ENCODE measurements around the gene NLRC3.

The NLRC3 gene

DNA sequence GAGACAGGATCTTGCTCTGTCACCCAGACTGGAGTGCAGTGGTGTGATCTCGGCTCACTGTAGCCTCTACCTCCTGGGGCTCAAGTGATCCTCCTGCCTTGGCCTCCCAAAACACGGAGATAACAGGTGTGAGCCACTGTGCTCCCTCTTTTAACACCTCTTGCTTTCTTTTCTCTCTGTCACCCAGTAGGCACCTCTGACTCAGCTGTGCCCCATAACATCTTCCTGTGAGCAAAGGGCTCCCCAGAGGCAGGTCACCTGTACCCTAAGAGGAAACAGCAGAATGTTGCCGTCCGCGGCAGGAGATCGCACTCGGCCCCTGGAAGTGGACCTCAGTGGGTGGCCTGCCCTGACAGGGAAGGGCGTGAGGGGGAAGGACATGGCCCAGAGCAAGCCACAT is 918 bp upstream of the NLRC3 start:
- peak; percentile 35 to 57 for DNase-seq

DNA sequence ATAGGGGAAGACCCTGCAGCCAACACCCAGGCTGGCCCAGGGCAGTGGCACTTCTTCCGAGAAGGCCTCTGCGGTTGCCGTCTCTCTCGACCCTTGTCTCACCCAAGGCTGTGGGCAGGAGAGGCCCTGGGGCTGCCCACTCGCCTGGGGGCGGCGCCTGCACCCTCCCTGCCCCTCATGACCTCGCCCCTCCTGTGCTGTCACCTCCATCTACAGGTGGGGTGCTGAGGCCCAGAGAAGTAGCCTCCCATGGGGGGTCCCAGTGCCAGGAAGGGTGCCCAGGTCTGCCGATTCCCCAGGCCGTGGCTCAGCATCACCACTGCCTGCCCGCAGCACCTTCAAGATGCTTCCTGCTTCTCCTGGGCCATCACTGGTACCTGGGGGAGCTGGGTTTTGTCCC is 992 bp downstream of the NLRC3 start:
- DNase-seq: no peak

DNA sequence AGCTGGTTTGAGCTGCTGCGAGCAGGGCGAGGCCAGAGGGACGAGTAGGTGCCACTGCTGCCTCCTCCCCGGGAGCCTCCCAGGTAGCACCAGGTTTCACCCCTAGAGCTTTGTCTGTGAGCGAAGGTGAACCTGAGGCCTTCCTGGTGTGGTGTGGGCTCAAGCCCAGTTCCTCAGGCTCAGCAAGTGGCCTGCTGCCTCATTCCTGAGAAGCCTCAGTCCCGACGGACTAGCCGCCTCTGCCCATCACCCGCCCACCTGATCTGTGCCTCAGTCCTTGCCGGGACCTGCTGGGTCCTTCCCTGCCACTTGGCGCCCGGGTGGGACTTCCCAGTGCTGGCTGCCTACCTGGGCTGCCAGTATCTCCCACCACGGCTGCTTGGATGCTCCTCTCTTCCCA is 1.7 kb downstream of the NLRC3 start:
- DNase-seq: no peak

DNA sequence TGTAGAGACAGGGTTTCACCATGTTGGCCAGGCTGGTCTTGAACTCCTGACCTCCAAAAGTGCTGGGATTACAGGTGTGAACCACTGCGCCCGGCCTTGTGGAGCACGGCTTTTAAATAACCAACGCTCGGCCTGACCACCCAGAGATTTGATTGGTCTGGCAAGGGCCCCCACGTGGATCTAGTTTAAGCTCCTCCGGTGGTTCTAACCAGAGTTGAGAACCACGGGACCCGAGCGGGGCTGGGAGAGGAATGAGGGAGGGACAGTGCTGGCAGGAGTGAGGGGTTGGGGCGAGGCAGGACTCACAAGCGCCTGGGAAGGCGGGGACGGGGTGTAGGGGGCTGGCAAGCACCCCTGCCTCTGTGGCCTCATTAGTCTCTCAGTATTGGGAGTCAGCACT is 3.0 kb downstream of the NLRC3 start:
- no peak for DNase-seq

GRCh38 chr16:3573146-3573815 is 3.9 kb downstream of the NLRC3 start:
- no peak for DNase-seq

GRCh38 chr16:3570420-3571062 is 6.7 kb downstream of the NLRC3 start:
- no peak for DNase-seq

- no peak for DNase-seq
These were observed 7.4 kb downstream of the NLRC3 start for GRCh38 chr16:3569851-3570250.

DNA sequence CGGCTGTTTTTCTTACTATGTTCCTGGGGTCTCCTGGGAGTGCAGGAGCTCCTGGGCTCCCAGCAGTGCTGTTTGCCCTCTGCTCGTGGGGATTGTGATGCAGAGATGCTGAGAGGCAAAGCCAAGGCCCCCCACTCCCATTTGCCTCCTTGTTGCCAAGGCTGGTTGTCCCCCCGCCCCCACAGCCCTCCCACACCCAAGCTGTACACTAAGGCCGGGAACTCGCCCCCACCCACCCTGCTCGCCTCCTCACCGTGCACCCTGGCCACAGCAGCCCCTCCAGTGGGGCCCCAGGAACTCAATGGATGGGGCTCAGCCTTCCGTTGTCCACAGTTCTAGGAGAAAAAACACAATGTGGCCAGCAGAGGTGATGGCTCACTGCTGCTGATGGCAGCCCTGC is 10.2 kb downstream of the NLRC3 start:
- no peak for DNase-seq

DNA sequence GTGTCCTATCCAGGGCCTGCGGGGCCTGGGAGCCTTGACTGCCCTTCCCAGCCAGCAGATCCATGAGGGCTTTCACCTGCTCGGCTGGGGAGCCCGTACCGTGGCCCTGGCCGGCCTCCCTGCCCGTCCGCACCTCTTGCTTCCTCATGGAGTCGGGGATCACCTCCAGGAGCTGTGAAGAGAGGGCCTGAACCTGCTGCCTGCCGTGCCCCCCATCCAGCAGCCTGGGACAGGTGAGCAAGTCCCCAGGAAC is 12.4 kb downstream of the NLRC3 start:
- DNase-seq: no peak

DNA sequence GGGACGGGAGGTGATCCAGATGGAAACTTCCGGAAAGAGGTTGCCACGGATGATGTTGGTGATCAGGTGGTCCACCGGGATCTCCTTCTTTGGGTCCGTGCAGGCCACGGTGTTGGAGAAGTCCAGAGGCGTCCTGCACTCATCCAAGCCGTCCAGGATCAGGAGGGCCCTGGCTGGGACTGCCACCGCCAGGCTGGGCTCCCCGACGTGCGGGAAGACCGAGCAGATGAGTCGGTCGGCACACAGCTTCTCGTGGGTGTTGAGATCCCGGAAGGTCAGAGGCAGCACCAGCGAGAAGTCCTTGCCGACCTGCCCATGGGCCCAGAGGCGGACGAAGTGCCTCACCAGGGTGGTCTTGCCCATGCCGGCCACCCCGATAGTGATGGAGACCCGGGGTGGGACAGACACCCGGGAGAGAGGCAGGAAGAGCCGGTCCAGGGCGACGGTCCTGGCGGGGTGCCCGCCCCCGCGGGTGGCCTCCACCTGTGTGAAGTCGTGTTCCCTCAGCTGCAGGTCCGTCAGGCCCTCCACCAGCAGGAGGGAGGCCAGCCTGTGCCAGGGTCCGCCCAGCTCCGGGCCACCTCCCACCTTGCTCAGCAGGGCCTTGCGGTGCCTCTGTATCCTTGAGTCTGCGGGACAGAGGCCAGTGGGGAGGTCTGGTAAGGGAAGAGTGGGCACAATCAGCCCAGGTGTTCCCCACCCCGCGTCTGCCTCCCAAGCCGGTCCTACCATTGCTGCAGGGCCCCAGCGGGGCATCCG is 12.9 kb downstream of the NLRC3 start:
- DNase-seq: no peak

GRCh38 chr16:3562914-3563480 is 14.2 kb downstream of the NLRC3 start:
- no peak for DNase-seq

DNA sequence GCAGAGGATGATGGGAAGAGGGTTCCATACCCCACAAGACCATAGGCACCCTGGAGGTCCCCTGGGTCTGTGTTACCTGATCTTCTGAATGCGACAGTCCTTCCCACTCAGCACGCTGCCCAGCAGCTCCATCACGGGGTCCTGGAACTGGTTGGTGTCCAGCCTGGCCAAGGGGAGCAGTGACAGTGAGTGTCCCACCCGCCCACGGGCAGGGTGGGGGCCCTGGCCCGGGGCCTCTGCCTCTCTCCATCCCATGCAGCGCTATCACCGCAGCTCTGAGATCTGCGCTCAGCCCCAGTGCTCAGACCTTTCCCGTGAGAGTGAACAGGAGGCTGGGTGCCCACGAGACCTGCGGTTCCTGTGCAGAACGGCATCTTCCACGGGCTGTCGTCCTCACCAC is 15.6 kb downstream of the NLRC3 start:
- DNase-seq: no peak

DNA sequence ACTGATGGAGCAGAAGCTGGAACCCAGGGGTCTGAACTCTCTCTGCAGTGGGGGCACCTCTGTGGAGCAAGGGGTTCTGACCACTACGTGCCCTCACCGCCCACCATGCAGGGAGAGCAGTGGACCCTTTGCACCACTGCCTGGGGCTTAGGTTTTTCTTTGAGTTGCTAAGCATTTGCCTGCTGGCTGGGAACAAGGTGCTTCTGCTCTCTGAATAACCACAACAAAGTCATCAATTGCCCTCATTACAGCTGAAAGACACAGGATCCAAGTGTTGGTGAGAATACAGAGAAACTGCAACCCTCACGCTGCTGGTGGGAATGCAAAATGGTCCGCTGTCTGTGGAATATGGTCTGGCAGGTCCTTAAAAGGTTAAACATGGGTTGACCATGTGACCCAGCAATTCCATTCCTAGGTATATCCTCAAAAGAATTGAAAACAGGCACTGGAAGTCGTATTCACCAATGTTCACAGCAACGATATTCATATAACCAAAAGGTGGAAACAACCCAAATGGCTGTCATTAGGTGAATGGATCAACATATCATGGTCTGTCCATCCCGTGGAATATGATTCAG is 22.8 kb downstream of the NLRC3 start:
- DNase-seq: no peak

DNA sequence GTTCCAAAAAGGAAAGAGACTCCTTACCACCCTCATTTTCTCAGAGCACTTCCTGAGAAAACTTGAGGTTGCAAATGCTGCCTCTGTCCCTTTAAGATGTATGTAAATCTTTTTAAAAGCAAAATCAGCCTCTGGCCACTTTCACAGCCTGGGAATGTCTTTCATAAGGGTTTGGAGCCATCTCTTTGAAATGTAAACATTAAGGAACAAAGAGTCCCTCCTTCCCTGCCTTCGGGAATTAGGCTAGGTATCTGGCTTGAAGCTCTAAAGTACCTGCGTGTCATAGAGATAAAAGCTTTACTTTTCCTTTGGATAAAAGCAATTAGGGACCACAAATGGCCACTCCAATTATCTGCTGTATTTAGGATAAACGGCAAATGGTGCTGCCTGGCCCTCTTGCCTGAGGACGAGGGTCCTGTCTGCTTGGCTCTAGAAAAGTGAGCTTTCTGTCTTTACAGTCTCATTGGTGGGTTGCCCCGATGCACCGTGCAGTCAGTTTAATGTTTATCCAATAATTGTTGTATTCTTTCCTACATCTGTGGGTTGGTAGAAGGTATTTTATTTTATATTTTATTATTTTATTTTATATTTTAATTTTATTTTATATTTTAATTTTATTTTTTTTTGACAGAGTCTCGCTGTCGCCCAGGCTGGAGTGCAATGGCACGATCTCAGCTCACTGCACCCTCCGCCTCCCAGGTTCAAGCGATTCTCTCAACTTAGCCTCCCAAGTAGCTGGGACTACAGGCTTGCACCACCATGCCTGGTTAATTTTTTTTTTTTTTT is 23.9 kb downstream of the NLRC3 start:
- DNase-seq: no peak

GRCh38 chr16:3550851-3551847 is 26.1 kb downstream of the NLRC3 start:
- DNase-seq: no peak

DNA sequence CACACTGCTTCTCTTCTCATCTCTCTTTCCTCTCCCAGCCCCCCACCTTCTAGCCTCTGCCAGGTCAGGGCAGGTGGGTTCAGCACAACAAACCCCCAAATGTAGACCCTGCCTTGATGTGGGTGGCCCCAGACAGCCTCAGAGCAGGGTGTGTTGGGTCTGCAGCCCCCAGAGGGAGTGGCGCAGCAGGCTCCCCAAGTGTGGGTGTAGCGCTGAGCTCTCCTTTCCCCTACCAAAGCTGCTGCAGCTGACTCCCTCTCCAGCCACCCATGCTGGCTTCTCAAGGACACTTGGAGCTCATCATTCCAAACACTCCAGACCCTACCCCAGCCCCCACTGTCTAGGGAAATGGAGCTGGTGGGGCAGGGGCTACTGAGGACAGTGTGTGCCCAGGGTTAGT is 27.3 kb downstream of the NLRC3 start:
- DNase-seq: no peak

DNA sequence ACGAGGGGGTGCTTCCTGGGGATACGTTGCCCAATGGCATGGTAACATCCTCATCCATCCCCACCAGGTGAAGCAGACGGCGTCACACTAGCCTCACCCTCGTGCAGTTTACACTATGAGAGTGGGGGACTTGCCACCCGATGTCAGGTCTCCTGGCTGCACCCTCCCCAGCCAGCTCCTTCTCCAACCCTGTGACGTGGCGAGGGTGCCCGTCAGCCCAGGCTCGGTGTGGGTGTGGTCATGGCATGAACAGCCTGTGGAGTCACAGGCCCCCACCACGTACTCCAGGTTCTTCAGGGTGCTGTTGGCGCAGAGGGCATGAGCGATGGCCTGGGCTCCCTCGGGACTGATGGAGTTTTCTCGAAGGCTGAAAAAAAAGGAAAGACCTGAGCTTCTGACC is 28.3 kb downstream of the NLRC3 start:
- no peak for DNase-seq

- DNase-seq: peak in 1 of 2 donors; percentile 42
These were observed 28.8 kb downstream of the NLRC3 start for GRCh38 chr16:3548445-3548844.

GRCh38 chr16:3546986-3547682 is 30.1 kb downstream of the NLRC3 start:
- no peak for DNase-seq

DNA sequence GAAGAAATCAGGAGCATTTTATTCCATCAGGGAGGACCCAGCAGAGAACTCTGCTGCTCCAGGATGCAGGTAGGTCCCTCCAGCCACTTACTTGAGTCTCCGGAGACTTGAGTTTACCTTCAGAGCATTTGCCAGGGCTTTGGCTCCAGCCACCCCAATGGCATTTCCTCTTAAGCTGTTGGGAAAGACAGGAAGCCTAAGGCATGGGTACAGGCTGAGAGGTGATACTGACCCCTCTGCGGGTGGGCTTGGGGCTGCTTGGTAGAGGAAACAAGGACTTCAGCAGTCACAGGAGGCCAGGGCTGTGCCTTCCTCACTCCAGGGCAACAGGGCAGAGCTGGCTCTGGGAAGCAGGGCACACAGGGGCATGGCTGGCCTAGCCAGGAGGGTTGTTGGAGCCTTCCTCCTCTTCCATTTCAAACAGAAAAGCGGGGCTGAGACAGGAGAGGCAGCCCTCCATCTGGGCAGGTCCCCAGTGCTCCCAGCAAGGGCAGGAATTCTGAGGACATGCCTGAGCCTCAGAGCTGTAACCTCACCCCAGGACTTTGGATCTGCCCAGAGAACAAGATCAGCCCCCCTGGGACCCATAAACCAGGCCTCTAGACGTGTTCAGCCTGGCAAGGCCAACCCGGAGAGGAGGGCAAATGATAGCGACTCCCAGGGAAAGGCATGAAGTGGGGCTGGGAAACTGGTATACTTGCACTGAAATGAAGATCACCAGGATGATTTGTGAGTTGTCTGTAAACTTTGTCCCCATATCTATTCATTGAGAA is 34.4 kb downstream of the NLRC3 start:
- DNase-seq: no peak
